Measurements from ENCODE around the gene PDAP1. TPM values are rescaled to one million over a fixed set of nuclear protein-coding genes. Genes with fewer than 3 reads are reported as not detected.

PDAP1 gene
- total RNA-seq, 4 donors from 2014 or later = 65.4 to 107 (median 68.8) TPM

DNA sequence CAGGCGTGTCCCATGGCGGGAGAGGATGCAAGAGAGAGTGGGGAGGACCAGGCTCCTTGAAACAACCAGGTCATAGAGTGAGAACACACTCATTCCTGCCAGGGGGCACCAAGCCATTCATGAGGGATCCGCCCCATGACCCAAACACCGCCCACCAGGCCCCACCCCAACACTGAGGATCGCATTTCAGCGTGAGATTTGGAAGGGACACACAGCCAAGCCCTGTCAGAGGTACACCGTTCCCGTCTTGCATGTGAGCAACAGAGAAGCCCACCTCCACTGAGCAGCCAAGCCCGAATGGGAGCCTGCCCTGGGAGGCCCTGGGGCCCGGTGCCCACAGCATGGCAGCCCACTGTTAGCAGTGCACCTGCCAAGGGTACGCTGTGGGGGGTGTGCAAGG, 41.8 kb downstream of the PDAP1 start:
- TF ChIP-seq, protein P1, sequence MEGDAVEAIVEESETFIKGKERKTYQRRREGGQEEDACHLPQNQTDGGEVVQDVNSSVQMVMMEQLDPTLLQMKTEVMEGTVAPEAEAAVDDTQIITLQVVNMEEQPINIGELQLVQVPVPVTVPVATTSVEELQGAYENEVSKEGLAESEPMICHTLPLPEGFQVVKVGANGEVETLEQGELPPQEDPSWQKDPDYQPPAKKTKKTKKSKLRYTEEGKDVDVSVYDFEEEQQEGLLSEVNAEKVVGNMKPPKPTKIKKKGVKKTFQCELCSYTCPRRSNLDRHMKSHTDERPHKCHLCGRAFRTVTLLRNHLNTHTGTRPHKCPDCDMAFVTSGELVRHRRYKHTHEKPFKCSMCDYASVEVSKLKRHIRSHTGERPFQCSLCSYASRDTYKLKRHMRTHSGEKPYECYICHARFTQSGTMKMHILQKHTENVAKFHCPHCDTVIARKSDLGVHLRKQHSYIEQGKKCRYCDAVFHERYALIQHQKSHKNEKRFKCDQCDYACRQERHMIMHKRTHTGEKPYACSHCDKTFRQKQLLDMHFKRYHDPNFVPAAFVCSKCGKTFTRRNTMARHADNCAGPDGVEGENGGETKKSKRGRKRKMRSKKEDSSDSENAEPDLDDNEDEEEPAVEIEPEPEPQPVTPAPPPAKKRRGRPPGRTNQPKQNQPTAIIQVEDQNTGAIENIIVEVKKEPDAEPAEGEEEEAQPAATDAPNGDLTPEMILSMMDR (IDR thresholded peaks at IDR 0.05) = no peak
- TF ChIP-seq EP300 (IDR thresholded peaks at IDR 0.05) (no peak), POLR2A (IDR thresholded peaks at IDR 0.05) (no peak)
- Histone ChIP-seq H3K27me3 (no peaks in the 10 kb centered on the region), H3K4me1 (peaks cover 0 to 27% (median 0%) of the 10 kb centered on the region in 4 donors), H3K4me3 (no peak overlapping the region), H3K27ac (peak overlapping the region in 2 of 4 donors; percentile 17 to 57), H3K9me3 (no peaks in the 10 kb centered on the region), H3K36me3 (peaks cover 0 to 74% (median 0%) of the 10 kb centered on the region in 3 donors)
- no peak for DNase-seq (ENCODE audit: low spot score in 2 of 2)
- WGBS, 2 donors = 60 to 70% methylated on average over 6 to 11 of the region's 11 CpGs

DNA sequence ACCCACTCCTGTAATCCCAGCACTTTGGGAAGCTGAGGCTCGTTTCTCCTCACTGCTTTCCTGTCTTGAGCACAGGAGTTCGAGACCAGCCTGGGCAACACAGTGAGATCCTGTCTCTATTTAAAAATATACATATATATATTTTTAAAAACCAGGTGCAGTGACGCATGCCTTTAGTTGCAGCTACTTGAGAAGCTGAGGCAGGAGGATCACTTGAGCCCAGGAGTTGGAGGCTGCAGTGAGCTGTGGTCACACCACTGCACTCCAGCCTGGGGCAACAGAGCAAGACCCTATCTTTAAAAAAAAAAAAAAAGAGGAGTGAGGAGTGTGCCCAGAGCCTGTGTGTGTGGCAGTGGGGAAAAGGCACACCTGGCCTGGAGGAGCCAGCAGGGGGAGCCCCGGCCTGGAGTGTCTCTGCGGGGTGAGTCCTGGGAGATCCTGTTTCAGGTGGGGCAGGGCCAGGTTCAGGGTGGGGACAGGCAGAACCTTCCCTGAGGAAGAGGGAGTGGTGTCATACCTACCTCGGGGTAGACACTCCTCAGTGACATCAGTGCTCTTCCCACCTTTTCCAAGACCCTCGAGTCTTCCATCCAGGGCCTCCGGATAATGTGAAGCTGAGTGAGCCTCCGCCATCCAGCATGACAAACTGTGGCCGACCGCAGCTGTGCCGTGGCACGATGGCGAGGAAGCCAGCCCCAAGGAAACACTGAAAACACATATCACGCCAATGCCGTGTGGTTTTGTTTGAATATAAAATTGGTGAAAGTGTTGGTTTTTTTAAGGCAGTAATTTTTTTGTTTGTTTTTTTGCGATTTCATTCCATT, 42.9 kb downstream of the PDAP1 start:
- peaks cover 0 to 85% (median 0%) of the 10 kb centered on the region in 3 donors for H3K36me3 ChIP-seq
- peak overlapping the region in 1 of 4 donors; percentile 0 for H3K27ac ChIP-seq
- DNase-seq (ENCODE audit: low spot score in 2 of 2) = no peak
- WGBS, 2 donors = 82 to 87% methylated on average over 17 of the region's 17 CpGs
- TF ChIP-seq, protein P1 (IDR thresholded peaks at IDR 0.05) = peak; percentile 23 to 47 (median 35)
- TF ChIP-seq EP300 (IDR thresholded peaks at IDR 0.05) = no peak
- peaks cover 0 to 35% (median 0%) of the 10 kb centered on the region in 4 donors for H3K4me1 ChIP-seq
- no peak overlapping the region for H3K4me3 ChIP-seq
- H3K9me3 ChIP-seq = no peaks in the 10 kb centered on the region
- no peaks in the 10 kb centered on the region for H3K27me3 ChIP-seq

DNA sequence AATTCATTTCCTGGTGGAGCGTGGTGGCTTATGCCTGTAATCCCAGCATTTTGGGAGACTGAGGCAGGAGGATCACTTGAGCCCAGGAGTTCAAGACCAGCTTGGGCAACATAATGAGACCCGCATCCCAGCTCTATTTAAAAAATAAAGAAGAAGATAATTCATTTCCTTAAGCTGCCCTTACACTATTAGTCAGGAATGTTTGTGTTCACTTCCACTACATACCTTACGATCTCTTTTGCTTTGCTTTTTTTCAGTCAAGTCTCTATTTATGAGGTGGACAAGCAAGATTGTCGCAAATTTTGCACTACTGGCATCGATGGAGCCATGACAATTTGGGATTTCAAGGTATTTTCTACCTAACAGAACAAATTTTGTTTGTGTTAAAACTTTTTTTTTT, 45.1 kb downstream of the PDAP1 start:
- Histone ChIP-seq H3K4me3 (no peak overlapping the region), H3K27ac (peak overlapping the region in 2 of 4 donors; percentile 60 to 75), H3K4me1 (peaks cover 0 to 46% (median 0%) of the 10 kb centered on the region in 4 donors), H3K9me3 (no peaks in the 10 kb centered on the region), H3K27me3 (no peaks in the 10 kb centered on the region), H3K36me3 (peaks cover 0 to 94% (median 0%) of the 10 kb centered on the region in 3 donors)
- TF ChIP-seq POLR2A (IDR thresholded peaks at IDR 0.05) (no peak), EP300 (IDR thresholded peaks at IDR 0.05) (no peak)
- TF ChIP-seq, protein P1 (IDR thresholded peaks at IDR 0.05) = no peak
- WGBS, 2 donors = 86 to 90% methylated on average over 5 of the region's 5 CpGs
- no peak for DNase-seq (ENCODE audit: low spot score in 2 of 2)

DNA sequence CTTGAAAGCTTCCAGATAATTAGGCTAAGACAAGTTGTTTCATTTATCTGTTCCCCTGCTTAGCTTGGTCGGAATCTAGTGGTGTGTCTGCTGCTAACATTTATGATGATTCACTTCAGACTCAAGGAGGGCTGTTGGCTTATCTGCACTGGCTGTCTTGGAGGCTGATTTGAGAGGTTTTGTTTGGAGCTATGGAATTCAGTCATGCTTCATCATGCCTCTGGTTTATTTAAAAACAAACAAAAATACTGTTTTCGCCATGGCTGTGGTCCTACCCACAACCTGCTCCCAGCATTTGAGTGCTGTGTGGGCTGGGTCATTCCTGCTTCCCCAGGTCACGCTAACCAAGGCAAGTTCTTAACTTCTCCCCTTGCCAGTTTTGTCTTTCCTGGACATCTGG, 45.6 kb downstream of the PDAP1 start:
- H3K36me3 ChIP-seq = peaks cover 0 to 98% (median 0%) of the 10 kb centered on the region in 3 donors
- WGBS, 2 donors = 35 to 46% methylated on average over 3 of the region's 3 CpGs
- DNase-seq (ENCODE audit: low spot score in 2 of 2) = no peak

More for the DNA sequence above, 45.6 kb downstream of the PDAP1 start:
- no peak for TF ChIP-seq POLR2A (IDR thresholded peaks at IDR 0.05)
- TF ChIP-seq, protein P1 (IDR thresholded peaks at IDR 0.05) = no peak
- no peak for TF ChIP-seq EP300 (IDR thresholded peaks at IDR 0.05)
- peak overlapping the region in 2 of 4 donors; percentile 60 to 75 for H3K27ac ChIP-seq
- H3K9me3 ChIP-seq = no peaks in the 10 kb centered on the region
- H3K4me1 ChIP-seq = peaks cover 0 to 47% (median 0%) of the 10 kb centered on the region in 4 donors
- no peaks in the 10 kb centered on the region for H3K27me3 ChIP-seq
- no peak overlapping the region for H3K4me3 ChIP-seq

Measured in tibial nerve (tissue), 4 donors.